Measurements from ENCODE around the gene CA10.

- TF ChIP-seq POLR2A (IDR thresholded peaks at IDR 0.05) (no peak), CTCF (IDR thresholded peaks at IDR 0.05) (no peak), POLR2AphosphoS5 (IDR thresholded peaks at IDR 0.05) (no peak), EP300 (IDR thresholded peaks at IDR 0.05) (no peak)
Measured at GRCh38 chr17:52158450-52159042, at the start of gene CA10.
